ENCODE results near the gene METTL5. TPM values are rescaled to one million over a fixed set of nuclear protein-coding genes. Genes with fewer than 3 reads are reported as not detected.

METTL5 gene
- total and polyA plus RNA-seq, 9 of the 15 experiments (the other 6 are each of a cell fraction or from before 2014, with no cell fraction given), result 149 to 471 (median 224) TPM

DNA sequence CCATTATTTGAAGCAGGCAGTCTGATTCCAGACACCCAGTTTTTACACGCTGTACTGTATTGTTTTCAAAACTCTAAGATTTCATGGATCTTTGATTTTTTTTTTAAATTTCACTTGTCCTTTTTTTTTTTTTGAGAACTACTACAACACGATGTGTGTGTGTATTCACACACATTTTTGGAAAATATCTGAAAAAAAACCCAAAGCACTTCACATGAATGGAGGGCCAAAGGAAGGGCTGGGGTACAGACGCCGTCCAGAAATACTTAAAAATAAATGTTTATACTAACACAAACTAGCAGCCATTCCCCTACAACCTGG, 26.3 kb downstream of the METTL5 start (continued):
- TF ChIP-seq, protein P1, sequence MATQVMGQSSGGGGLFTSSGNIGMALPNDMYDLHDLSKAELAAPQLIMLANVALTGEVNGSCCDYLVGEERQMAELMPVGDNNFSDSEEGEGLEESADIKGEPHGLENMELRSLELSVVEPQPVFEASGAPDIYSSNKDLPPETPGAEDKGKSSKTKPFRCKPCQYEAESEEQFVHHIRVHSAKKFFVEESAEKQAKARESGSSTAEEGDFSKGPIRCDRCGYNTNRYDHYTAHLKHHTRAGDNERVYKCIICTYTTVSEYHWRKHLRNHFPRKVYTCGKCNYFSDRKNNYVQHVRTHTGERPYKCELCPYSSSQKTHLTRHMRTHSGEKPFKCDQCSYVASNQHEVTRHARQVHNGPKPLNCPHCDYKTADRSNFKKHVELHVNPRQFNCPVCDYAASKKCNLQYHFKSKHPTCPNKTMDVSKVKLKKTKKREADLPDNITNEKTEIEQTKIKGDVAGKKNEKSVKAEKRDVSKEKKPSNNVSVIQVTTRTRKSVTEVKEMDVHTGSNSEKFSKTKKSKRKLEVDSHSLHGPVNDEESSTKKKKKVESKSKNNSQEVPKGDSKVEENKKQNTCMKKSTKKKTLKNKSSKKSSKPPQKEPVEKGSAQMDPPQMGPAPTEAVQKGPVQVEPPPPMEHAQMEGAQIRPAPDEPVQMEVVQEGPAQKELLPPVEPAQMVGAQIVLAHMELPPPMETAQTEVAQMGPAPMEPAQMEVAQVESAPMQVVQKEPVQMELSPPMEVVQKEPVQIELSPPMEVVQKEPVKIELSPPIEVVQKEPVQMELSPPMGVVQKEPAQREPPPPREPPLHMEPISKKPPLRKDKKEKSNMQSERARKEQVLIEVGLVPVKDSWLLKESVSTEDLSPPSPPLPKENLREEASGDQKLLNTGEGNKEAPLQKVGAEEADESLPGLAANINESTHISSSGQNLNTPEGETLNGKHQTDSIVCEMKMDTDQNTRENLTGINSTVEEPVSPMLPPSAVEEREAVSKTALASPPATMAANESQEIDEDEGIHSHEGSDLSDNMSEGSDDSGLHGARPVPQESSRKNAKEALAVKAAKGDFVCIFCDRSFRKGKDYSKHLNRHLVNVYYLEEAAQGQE (IDR thresholded peaks at IDR 0.05; ENCODE audit: borderline replicate concordance), result no peak
- TF ChIP-seq, protein P1 (CRISPR knock-in tag; IDR thresholded peaks at IDR 0.05; ENCODE audit: low read depth), result no peak
- TF ChIP-seq NFRKB (IDR thresholded peaks at IDR 0.05; ENCODE audit: low read depth), result 0 out of 2 replicates have a peak, but pooled peaks have one; percentile 5

- Histone ChIP-seq H3K9ac (ENCODE audit: insufficient read depth in 1 of 2, low read depth in 2 of 2, low read length in 2 of 2) (no peak overlapping the region), H4K20me1 (replicated peaks; ENCODE audit: control insufficient read depth, insufficient read depth, low read length) (peaks cover 8% of the 10 kb centered on the region), H3K9me1 (ENCODE audit: control insufficient read depth, insufficient read depth, low read length) (no peaks in the 10 kb centered on the region), H3K27ac (ENCODE audit: extremely low read depth, low read depth, low read length) (no peak overlapping the region), H3K4me3 (no peak overlapping the region), H2AFZ (ENCODE audit: low read depth, low read length) (peak overlapping the region; percentile 94), H3K4me1 (replicated peaks in 1 of 2; ENCODE audit: control insufficient read depth in 2 of 2, insufficient read depth in 2 of 2, low read length in 2 of 2) (peaks cover 5 to 6% of the 10 kb centered on the region in 2 experiments; a peak in 3 of 5 replicates), H3K4me2 (ENCODE audit: insufficient read depth, low read length) (no peak overlapping the region), H3K9me3 (replicated peaks; ENCODE audit: control insufficient read depth, insufficient read depth, low read depth, low read length) (no peaks in the 10 kb centered on the region), H3K79me2 (ENCODE audit: control insufficient read depth, insufficient read depth, low read length) (peaks cover 40% of the 10 kb centered on the region), H3K36me3 (ENCODE audit: control insufficient read depth, insufficient read depth, low read length) (peaks cover 25% of the 10 kb centered on the region), H3K27me3 (ENCODE audit: control insufficient read depth in 2 of 2, insufficient read depth in 2 of 2, low read length in 2 of 2) (no peaks in the 10 kb centered on the region)
- intact Hi-C loops (cut with micrococcal nuclease) (no loop called here), in situ Hi-C loops (cut with MboI) (no loop called here)
- DNase-seq (ENCODE audit: extremely low read depth in 1 of 4, low spot score in 3 of 4) (no peak), ATAC-seq (no peak), FAIRE-seq (no peak)
- CTCF ChIA-PET (ENCODE audit: low intra/inter-chr PET ratio), result no interaction called here
- POLR2A ChIA-PET, result interaction anchor here (1.4 to 1.9 kb wide), 2 partner anchors 18 to 21 kb away, joined by 6 to 8 read pairs; no protein-coding TSS in a partner anchor
- 77% methylated on average over 5 of the region's 5 CpGs for WGBS (ENCODE audit: insufficient coverage, low coverage, missing lambda C conversion rate)
- BruUV-seq (replicated peaks), result no TSS peak
- TF ChIP-seq, protein P2, sequence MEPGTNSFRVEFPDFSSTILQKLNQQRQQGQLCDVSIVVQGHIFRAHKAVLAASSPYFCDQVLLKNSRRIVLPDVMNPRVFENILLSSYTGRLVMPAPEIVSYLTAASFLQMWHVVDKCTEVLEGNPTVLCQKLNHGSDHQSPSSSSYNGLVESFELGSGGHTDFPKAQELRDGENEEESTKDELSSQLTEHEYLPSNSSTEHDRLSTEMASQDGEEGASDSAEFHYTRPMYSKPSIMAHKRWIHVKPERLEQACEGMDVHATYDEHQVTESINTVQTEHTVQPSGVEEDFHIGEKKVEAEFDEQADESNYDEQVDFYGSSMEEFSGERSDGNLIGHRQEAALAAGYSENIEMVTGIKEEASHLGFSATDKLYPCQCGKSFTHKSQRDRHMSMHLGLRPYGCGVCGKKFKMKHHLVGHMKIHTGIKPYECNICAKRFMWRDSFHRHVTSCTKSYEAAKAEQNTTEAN (CRISPR knock-in tag; IDR thresholded peaks at IDR 0.05), result no peak
- TF ChIP-seq RAD51 (IDR thresholded peaks at IDR 0.05; ENCODE audit: borderline replicate concordance, low read depth), result no peak
- TF ChIP-seq BACH1 (tag; IDR thresholded peaks at IDR 0.05), result no peak
- TF ChIP-seq HMG20B (CRISPR knock-in tag; IDR thresholded peaks at IDR 0.05), result no peak
- TF ChIP-seq SMARCB1 (IDR thresholded peaks at IDR 0.05; ENCODE audit: insufficient read length, low read depth), result no peak
- TF ChIP-seq CC2D1A (IDR thresholded peaks at IDR 0.05), result peak; percentile 24; the same call in 1 of the 2 replicates
- TF ChIP-seq ARHGAP35 (IDR thresholded peaks at IDR 0.05; ENCODE audit: partially characterized antibody), result no peak
Observed at GRCh38 chr2:169797601-169798000, 27.1 kb downstream of the METTL5 start.

All from K562 (cell line).